Measurements from ENCODE around the gene FAM237A.

The FAM237A gene

DNA sequence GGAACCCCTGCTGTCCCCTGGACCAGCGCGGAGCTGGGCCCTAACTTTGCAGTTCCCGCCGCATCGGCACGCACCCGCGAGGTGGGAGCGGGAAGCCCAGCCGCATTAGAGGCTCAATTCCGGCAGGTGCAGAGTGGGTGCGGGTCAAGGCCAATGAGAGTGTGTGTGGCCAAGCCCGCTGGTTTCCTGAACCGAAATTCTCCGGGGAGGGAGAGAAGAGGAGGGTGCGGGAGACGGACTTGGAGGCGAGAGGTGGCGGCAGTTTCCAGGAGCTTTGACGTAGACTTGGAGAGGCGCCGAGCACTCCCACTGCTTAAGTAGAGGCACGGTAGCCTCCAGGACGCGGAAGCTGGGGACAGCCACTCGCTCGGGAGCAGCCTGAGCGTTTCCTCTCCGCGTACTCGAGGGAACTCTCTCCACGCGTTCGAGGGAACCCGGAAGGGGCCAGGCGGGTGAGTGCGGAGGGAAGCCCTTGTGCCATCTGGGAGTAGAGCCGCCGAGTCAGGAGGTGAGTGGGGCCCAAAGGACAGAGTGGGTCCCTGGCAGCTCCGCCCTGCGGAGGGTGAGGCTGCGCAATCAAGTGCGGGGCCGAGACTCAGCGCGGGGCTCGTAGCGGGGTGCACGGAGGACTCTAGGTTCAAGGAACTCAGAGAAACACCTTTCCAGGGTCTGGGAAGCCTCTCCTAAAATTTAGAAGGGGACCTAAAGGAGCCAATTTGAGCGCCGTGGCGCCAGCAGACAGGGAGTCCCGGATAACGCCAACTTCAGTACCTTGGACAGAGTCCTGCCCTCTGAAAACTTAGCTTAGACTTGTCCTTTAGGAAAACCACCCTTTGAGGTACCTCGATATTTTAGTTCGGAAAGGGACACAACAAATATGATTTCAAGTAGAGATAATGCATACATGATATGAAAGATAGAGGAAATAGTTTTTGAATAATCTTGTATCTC, at the start of gene FAM237A:
TSS of gene FAM237A (plus strand) at position 413 of the 951 bp plus-strand sequence. CDS start 1,750 bp downstream, outside the sequence.
- no peak within 1 kb of the TSS for H3K4me3 ChIP-seq (replicated peaks; ENCODE audit: low read depth, low read length)
- no peak for TF ChIP-seq CTCF (IDR thresholded peaks at IDR 0.05; ENCODE audit: insufficient read depth, low read length, poor library complexity, severe bottlenecking)
- no peaks in the 10 kb centered on the region for H3K36me3 ChIP-seq (ENCODE audit: control insufficient read depth, insufficient read depth, low read length)
- peaks cover 1% of the 10 kb centered on the region for H3K27me3 ChIP-seq (replicated peaks; ENCODE audit: control insufficient read depth, insufficient read depth, low read length)
- DNase-seq (ENCODE audit: extremely low read depth, insufficient read length): no peak

DNA sequence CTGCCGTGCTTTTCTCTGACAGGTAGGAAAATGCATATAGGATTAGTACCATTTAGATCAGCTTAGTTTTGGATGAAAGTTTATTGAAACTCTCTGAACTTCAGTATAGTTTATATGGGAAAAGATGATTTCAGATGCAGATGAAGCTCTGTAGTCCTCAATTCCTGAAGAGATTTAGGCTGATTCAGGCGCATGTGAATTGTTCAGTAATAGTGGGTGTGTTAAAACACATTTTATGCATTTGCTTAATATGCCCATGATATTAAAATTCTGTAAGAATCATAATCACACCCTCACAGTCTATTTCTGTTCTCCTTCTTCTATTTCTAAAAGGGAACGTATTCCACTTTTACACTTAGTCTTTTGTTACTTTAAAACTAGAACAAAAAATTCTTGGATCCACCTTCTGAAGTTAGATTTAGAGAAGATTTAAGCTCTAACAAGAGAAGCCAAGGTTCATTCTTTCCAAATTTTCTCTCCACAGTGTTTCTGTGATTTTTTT, 44.5 kb upstream of the FAM237A start:
- no peak for DNase-seq (ENCODE audit: extremely low read depth, insufficient read length)
- no peaks in the 10 kb centered on the region for H3K27me3 ChIP-seq (replicated peaks; ENCODE audit: control insufficient read depth, insufficient read depth, low read length)
- no peak for TF ChIP-seq CTCF (IDR thresholded peaks at IDR 0.05; ENCODE audit: insufficient read depth, low read length, poor library complexity, severe bottlenecking)
- H3K36me3 ChIP-seq (ENCODE audit: control insufficient read depth, insufficient read depth, low read length): peaks cover 2% of the 10 kb centered on the region
- no peak overlapping the region for H3K4me3 ChIP-seq (replicated peaks; ENCODE audit: low read depth, low read length)

- Histone ChIP-seq H3K36me3 (ENCODE audit: control insufficient read depth, insufficient read depth, low read length) (no peaks in the 10 kb centered on the region), H3K4me3 (replicated peaks; ENCODE audit: low read depth, low read length) (no peak overlapping the region), H3K27me3 (replicated peaks; ENCODE audit: control insufficient read depth, insufficient read depth, low read length) (no peaks in the 10 kb centered on the region)
- no peak for DNase-seq (ENCODE audit: extremely low read depth, insufficient read length)
- TF ChIP-seq CTCF (IDR thresholded peaks at IDR 0.05; ENCODE audit: insufficient read depth, low read length, poor library complexity, severe bottlenecking): no peak
These were observed 39.0 kb upstream of the FAM237A start for GRCh38 chr2:206603243-206603642.

- H3K36me3 ChIP-seq (ENCODE audit: control insufficient read depth, insufficient read depth, low read length): no peaks in the 10 kb centered on the region; the same call in 1 of the 2 replicates
- no peaks in the 10 kb centered on the region for H3K27me3 ChIP-seq (replicated peaks; ENCODE audit: control insufficient read depth, insufficient read depth, low read length)
- H3K4me3 ChIP-seq (replicated peaks; ENCODE audit: low read depth, low read length): no peak overlapping the region
- TF ChIP-seq CTCF (IDR thresholded peaks at IDR 0.05; ENCODE audit: insufficient read depth, low read length, poor library complexity, severe bottlenecking): no peak
- no peak for DNase-seq (ENCODE audit: extremely low read depth, insufficient read length)
These were observed 31.8 kb upstream of the FAM237A start for GRCh38 chr2:206610451-206610850.

GRCh38 chr2:206611191-206611590, 31.1 kb upstream of the FAM237A start:
- Histone ChIP-seq H3K36me3 (ENCODE audit: control insufficient read depth, insufficient read depth, low read length) (no peaks in the 10 kb centered on the region; the same call in 1 of the 2 replicates), H3K4me3 (replicated peaks; ENCODE audit: low read depth, low read length) (no peak overlapping the region), H3K27me3 (replicated peaks; ENCODE audit: control insufficient read depth, insufficient read depth, low read length) (no peaks in the 10 kb centered on the region)
- no peak for DNase-seq (ENCODE audit: extremely low read depth, insufficient read length)
- TF ChIP-seq CTCF (IDR thresholded peaks at IDR 0.05; ENCODE audit: insufficient read depth, low read length, poor library complexity, severe bottlenecking): no peak

All from GM06990 (cell line).